Motor neuron (in vitro differentiated cells): Measurements from ENCODE around the gene PTK7. TPM values are rescaled to one million over a fixed set of nuclear protein-coding genes. Genes with fewer than 3 reads are reported as not detected.

Experiments
- ATAC-seq, 8 experiments: fragments of 200-7000 bp; cut with Tn5 transposase; replicated peaks in 6 of 8; 2 replicates each; pipeline ENCODE4 v1.8.0; 2021; ENCODE audit warnings: mild to moderate bottlenecking in 8 of 8, moderate library complexity in 8 of 8
- H3K27ac ChIP-seq, 2 donors: fragments of 250-450 bp; sonication (Bioruptor Pico); 2 replicates each; pipeline ENCODE4 v1.9.0; 2021; ENCODE audit warnings: antibody characterized with exemption in 2 of 2, mild to moderate bottlenecking in 2 of 2, moderate library complexity in 1 of 2
- H3K4me1 ChIP-seq, 2 donors: fragments of 250-450 bp; sonication (Bioruptor Pico); replicated peaks in 1 of 2; 2 replicates each; pipeline ENCODE4 v1.6.1; 2021; ENCODE audit warnings: antibody characterized with exemption in 2 of 2, mild to moderate bottlenecking in 2 of 2, moderate library complexity in 1 of 2
- H3K4me3 ChIP-seq, 5 donors: fragments of 250-450 bp; sonication (Bioruptor Pico); 2 replicates each; pipeline ENCODE4 v1.9.0; 2021; ENCODE audit warnings: antibody characterized with exemption in 5 of 5, mild to moderate bottlenecking in 5 of 5, moderate library complexity in 4 of 5
- WGBS, 10 experiments: fragments of 450-650 bp; shearing (Covaris generic); methylation state at CpG; one replicate each; pipeline ENCODE4 v1.0.0; 2022; 5-methylcytosine and 5-hydroxymethylcytosine counted together
- in situ Hi-C, 9 experiments: fragments of 400-800 bp; cut with MboI; loops; one replicate each; pipeline ENCODE4 v1.15.0; 2021; ENCODE audit warnings: low sequenced_read_pairs in 9 of 9, low pct_unique_long_range_greater_than_20kb in 2 of 9; ENCODE audit not compliant: unreplicated experiment in 9 of 9
- total RNA-seq, 8 experiments: library from RNA; unstranded; fragments of 300-600 nt; gene quantifications; 2 replicates each; pipeline versions ENCODE4 v1.2.3 to v1.2.4, GENCODE V29; 2022

PTK7 gene
- total RNA-seq, 8 experiments from 2014 or later = 27.2 to 197 (median 48.3) TPM

DNA sequence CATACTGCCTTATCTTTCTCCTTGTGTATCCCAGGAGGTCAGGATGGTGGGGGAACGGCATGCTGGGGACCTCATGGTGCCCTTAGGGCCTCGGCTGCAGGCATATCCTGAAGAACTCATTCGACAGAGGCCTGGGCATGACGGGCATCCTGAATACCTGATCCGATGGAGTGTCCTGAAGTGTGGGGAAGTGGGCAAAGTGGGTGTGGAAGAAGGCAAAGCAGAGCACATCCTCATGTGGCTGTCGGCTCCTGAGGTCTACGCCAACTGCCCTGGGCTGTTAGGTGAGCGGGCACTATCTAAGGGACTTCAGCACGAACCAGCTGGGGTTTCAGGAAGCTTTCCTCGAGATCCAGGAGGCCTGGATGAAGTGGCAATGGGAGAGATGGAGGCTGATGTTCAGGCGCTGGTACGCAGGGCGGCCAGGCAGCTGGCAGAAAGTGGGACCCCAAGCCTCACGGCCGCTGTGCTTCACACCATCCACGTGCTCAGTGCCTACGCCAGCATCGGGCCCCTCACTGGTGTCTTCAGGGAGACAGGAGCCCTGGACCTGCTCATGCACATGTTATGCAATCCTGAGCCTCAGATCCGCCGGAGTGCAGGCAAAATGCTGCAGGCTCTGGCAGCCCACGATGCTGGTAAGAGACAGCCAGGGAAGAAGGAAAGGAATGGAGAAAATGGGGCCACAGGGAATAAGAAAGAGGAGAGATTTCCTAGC is 108.3 kb downstream of the PTK7 start:
- H3K4me3 ChIP-seq = no peak overlapping the region
- H3K27ac ChIP-seq = no peak overlapping the region
- WGBS, 10 experiments = 40 to 100% (median 98%) methylated on average over 1 to 7 of the region's 21 CpGs; no CpG with 5 or more reads in 2 of the 10 experiments
- peaks cover 12 to 18% of the 10 kb centered on the region in 2 donors for H3K4me1 ChIP-seq
- no peak for ATAC-seq
- in situ Hi-C loops = no loop called here

DNA sequence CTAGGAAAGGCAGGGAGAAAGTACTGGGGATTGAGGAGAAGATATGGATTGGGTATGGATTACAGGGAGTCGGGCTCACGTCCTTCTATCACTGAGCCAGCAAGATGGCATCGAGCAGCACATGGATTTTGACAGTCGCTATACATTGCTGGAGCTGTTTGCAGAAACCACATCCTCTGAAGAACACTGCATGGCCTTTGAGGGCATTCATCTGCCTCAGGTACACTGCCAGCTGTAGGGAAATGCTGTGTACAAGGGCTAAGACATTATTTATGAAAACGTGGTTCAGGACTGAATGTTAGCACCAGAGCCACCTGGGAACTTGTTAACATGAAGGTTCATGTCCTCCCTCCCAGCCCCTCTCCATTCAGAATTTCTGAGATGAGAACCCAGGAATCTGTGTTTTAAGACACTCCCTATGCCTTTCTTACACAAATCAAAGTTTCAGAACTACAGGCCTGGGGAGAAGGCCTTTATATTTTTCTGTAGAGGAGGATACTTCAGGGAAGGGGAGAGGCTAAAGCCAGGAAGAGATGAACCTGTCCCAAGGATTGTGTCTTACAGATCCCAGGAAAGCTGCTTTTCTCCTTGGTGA is 109.4 kb downstream of the PTK7 start:
- Histone ChIP-seq H3K27ac (no peak overlapping the region), H3K4me1 (peaks cover 10 to 17% of the 10 kb centered on the region in 2 donors), H3K4me3 (no peak overlapping the region)
- no peak for ATAC-seq
- in situ Hi-C loops = no loop called here
- 60 to 100% (median 88%) methylated on average over 1 to 5 of the region's 5 CpGs; no CpG with 5 or more reads in 1 of the 10 experiments for WGBS, 10 experiments

- Histone ChIP-seq H3K27ac (no peak overlapping the region), H3K4me3 (no peak overlapping the region), H3K4me1 (peaks cover 5 to 12% of the 10 kb centered on the region in 2 donors)
- in situ Hi-C loops = no loop called here
- 80 to 96% (median 90%) methylated on average over 1 to 5 of the region's 14 CpGs; no CpG with 5 or more reads in 5 of the 10 experiments for WGBS, 10 experiments
- no peak for ATAC-seq
Measured at GRCh38 chr6:43186019-43186418, 109.9 kb downstream of the PTK7 start.

DNA sequence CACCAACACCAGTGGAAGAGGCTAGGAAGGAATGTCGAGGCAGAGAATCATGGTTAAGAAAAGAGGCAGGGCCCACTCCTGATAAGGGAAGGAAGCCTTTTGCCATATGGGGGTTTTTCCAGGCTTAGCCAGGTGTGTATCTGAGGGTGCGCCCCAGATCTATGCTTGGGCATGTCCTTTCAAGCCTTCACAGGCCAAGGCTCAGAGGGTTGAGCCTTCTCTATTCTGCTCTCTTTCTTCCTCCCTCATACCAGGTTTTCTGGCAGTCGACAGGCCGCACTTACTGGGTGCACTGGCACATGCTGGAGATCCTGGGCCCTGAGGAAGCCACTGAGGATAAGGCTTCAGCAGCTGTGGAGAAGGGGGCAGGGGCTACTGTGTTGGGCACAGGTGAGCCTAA is 110.6 kb downstream of the PTK7 start:
- ATAC-seq = no peak
- WGBS, 10 experiments = 90 to 100% methylated on average over 1 to 2 of the region's 4 CpGs; no CpG with 5 or more reads in 8 of the 10 experiments
- Histone ChIP-seq H3K4me3 (no peak overlapping the region), H3K27ac (no peak overlapping the region), H3K4me1 (peaks cover 0 to 6% of the 10 kb centered on the region in 2 donors)
- in situ Hi-C loops = no loop called here

DNA sequence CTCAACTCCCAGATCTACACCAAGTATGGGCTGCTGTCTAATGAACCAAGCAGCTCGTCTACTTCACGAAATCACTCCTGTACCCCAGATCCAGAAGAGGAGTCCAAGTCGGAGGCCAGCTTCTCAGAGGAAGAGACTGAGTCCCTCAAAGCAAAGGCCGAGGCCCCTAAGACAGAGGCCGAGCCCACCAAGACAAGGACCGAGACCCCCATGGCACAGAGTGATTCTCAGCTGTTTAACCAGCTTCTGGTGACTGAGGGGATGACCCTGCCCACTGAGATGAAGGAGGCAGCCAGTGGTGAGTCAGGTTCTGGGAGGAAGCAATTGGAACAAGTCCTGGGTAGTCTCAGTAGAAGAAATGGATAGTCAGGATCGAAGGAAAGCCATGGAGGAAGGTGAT is 111.7 kb downstream of the PTK7 start:
- Histone ChIP-seq H3K4me3 (no peak overlapping the region), H3K27ac (no peak overlapping the region), H3K4me1 (peaks cover 0 to 4% of the 10 kb centered on the region in 2 donors)
- 49 to 100% (median 87%) methylated on average over 1 to 3 of the region's 7 CpGs; no CpG with 5 or more reads in 3 of the 10 experiments for WGBS, 10 experiments
- in situ Hi-C loops = no loop called here
- no peak for ATAC-seq

DNA sequence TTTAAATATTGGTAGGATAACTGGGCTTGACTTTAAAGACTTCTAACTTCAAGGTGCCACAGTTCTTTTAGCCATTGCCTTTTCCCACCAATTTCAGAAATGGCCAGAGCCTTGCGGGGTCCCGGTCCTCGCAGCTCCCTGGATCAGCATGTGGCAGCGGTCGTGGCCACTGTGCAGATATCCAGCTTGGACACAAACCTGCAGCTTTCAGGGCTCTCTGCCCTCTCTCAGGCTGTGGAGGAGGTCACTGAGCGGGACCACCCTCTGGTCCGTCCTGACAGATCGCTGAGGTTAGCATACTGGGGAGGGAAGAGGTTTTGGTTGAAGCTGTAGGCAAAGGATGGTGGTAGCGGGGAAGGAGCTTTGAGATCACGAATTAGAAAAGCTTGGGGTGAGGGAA is 112.3 kb downstream of the PTK7 start:
- Histone ChIP-seq H3K4me1 (no peaks in the 10 kb centered on the region), H3K27ac (no peak overlapping the region), H3K4me3 (no peak overlapping the region)
- in situ Hi-C loops = no loop called here
- ATAC-seq = no peak
- 75 to 100% (median 90%) methylated on average over 1 to 9 of the region's 10 CpGs; no CpG with 5 or more reads in 3 of the 10 experiments for WGBS, 10 experiments

DNA sequence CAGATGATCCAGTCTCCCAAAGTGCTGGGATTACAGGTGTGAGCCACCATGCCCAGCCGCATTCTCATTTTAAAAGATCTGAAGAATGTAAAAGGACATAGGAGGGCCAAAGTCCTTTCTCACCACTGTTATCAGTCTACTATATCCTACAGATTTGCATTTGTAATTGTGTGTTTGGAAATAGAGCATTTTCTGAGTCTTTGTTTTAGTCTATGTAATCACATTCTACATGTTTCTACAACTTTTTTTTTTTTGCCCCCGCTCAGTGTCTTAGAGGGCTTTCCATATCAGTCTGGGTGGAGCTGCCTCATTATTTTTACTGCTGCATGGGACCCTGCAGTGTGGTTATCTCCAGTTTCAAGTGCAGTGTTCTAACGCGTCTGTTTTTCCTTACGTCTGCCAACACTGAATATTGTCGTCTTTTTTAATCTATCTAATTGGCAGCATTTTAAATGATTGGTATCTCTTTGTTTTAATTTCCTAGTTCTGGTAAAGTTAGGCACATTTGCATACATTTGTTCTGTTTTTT is 113.7 kb downstream of the PTK7 start:
- in situ Hi-C loops = no loop called here
- 65 to 100% (median 91%) methylated on average over 2 to 6 of the region's 6 CpGs for WGBS, 10 experiments
- H3K27ac ChIP-seq = no peak overlapping the region
- H3K4me1 ChIP-seq = no peaks in the 10 kb centered on the region
- H3K4me3 ChIP-seq = no peak overlapping the region
- no peak for ATAC-seq

- Histone ChIP-seq H3K4me1 (no peaks in the 10 kb centered on the region), H3K27ac (no peak overlapping the region), H3K4me3 (no peak overlapping the region)
- 92 to 100% (median 98%) methylated on average over 1 to 6 of the region's 9 CpGs; no CpG with 5 or more reads in 4 of the 10 experiments for WGBS, 10 experiments
- no peak for ATAC-seq
- in situ Hi-C loops = no loop called here
Measured at GRCh38 chr6:43192911-43193310, 116.8 kb downstream of the PTK7 start.

DNA sequence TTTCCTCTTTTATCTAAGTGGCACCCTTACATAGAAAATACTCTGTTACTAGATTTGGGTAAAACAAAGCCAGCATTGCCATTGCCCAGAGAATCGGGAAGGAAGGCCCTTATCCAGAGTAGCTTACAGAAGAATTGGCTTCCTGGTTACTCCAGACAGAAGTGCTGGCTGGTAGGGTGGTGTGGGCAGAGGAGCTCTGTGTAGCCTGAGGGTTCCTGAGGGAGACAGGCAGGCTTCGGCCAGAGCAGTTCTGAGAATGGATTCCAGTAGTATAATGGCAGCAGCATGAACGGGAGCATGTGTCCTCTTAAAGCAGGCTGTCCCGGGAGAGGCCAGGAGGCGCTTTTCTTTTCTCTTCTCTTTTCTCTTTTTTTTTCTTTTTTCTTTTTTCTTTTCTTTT is 117.8 kb downstream of the PTK7 start:
- ATAC-seq = no peak
- 40 to 100% (median 84%) methylated on average over 1 to 5 of the region's 5 CpGs for WGBS, 10 experiments
- Histone ChIP-seq H3K4me1 (no peaks in the 10 kb centered on the region), H3K27ac (no peak overlapping the region), H3K4me3 (no peak overlapping the region)
- in situ Hi-C loops = no loop called here

- Histone ChIP-seq H3K27ac (no peak overlapping the region), H3K4me1 (no peaks in the 10 kb centered on the region), H3K4me3 (no peak overlapping the region)
- 73 to 100% (median 85%) methylated on average over 1 to 3 of the region's 5 CpGs; no CpG with 5 or more reads in 5 of the 10 experiments for WGBS, 10 experiments
- no peak for ATAC-seq
- in situ Hi-C loops = no loop called here
Measured at GRCh38 chr6:43196337-43196736, 120.2 kb downstream of the PTK7 start.

DNA sequence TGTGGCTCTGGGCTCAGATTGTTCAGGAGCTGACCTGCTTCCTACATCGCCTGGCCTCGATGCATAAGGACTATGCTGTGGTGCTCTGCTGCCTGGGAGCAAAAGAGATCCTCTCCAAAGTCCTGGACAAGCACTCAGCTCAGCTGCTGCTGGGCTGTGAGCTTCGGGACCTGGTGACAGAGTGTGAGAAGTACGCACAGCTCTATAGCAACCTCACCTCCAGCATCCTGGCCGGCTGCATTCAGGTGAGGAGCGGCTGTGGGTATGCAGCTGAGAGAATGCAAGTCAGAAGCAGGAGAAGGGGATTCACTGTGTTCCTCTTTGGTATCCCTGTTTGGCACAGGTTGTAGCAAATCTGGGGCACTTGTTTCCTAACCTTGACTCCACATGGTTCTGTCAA is 123.8 kb downstream of the PTK7 start:
- Histone ChIP-seq H3K4me1 (no peaks in the 10 kb centered on the region), H3K27ac (no peak overlapping the region), H3K4me3 (no peak overlapping the region)
- 73 to 100% (median 89%) methylated on average over 1 to 4 of the region's 6 CpGs; no CpG with 5 or more reads in 5 of the 10 experiments for WGBS, 10 experiments
- ATAC-seq = no peak
- in situ Hi-C loops = no loop called here

- 80 to 100% methylated on average over 1 of the region's 6 CpGs; no CpG with 5 or more reads in 8 of the 10 experiments for WGBS, 10 experiments
- in situ Hi-C loops = no loop called here
Measured at GRCh38 chr6:43200541-43200940, 124.4 kb downstream of the PTK7 start.

GRCh38 chr6:43202451-43202850 is 126.3 kb downstream of the PTK7 start:
- in situ Hi-C loops = no loop called here
- H3K4me3 ChIP-seq = no peak overlapping the region

More at GRCh38 chr6:43200541-43200940, 124.4 kb downstream of the PTK7 start:
- no peak for ATAC-seq
- Histone ChIP-seq H3K4me3 (no peak overlapping the region), H3K27ac (no peak overlapping the region), H3K4me1 (no peaks in the 10 kb centered on the region)

More at GRCh38 chr6:43202451-43202850, 126.3 kb downstream of the PTK7 start:
- WGBS, 10 experiments = 74 to 100% (median 84%) methylated on average over 1 to 3 of the region's 5 CpGs; no CpG with 5 or more reads in 4 of the 10 experiments
- H3K27ac ChIP-seq = no peak overlapping the region
- H3K4me1 ChIP-seq = no peaks in the 10 kb centered on the region
- no peak for ATAC-seq
